Retina (tissue), 1 donor: ENCODE data around the gene NRXN3.

Source experiments
- DNase-seq: peaks from one replicate; pipeline ENCODE4 v3.0.0-alpha.2; 2016

The NRXN3 gene

DNA sequence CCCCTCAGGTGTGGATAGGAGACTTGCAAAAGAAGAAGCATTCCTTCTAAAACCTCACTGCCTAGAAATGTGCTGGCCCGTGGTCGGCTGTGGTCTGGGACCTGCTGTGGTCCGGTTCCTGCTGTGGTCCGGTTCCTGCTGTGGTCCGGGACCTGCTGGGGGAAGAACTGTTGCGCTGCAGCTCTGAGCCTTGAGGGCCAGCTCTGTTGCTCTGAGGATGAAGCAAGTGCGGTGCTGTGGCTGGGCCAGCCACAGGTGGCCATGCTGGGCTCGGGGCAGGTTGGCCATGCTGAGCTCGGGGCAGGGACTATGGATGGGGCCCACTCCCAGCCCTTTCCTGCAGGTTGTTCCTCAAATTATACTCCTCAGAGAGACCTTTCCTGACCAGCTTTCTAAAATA lies 5.2 kb downstream of the NRXN3 start:
- no peak for DNase-seq

DNA sequence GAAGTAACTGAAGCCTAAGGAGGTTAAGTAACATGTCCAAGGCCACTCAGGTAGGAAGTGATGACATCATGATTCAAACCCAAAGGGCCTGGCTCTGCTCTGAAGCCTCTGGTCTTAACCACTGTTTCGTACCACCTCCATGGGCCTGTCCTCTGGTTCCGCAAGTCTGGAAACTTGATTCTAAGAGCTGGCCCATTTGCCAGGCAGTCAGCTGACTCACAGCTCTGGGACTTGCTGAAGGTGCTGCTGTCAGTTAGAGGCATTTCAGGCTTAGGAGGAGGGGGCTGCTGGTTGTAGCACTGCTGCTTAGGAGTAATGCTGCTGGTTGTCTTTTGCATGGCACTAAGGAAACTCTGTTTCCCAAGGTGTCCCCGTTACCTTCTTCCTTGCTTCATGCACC lies 7.9 kb downstream of the NRXN3 start:
- no peak for DNase-seq

DNA sequence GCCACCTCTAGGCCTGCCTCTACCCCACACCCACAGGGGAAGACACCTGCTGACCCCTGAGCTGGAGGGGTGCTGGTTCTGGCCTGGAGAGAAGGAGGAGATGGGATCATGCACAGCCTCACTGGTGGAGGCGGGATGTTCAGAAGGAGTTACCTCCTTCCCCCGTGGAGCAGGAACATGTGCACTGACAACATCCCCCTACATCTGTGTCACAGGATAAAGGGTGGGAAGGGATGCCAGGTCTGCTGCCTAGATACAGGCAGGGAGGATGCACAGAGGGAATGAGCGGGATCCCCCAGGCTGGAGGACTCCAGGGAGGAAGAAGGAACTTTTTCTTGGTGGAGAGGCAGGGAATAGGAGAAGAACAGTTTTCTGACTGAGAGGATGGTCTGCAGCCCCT lies 8.8 kb downstream of the NRXN3 start:
- DNase-seq, result no peak

DNA sequence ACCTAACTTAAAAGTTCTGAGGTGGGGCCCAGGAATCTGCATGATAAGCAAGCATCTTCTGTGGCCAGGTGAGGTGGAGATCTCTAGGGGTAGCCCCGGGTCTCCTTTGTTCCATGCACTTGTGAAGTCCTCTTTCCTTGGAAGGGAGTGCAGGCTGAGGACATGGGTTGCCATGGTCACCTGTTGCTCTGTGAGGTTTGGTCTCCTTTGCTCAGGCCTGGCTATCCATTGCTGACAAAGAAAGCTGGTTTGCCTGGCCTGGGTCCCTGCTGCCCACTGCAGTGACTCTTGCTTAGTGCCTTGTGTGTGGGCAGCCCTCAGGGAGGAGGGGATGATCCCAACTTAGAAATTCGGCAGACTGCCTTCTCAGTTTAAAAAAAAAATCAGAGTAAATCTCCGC lies 11.1 kb downstream of the NRXN3 start:
- DNase-seq, result no peak

DNA sequence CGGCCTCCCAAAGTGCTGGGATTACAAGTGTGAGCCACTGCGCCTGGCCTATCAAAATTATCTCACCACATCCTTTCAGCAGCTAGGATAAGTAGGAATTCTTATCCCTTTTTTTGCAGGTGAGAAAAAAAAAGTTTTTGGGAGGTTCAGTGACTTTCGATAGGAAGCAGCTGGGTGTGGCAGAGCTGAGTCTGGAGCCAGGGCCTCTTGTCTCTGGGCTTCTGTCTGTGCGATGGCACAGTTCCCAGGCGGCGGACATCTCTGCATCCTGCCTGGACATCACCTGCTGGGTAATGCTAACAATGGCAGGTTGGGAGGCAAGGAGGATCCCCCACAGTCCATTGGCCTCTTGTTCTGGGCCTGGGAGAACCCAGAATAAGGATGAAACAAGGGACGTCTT lies 12.5 kb downstream of the NRXN3 start:
- no peak for DNase-seq

DNA sequence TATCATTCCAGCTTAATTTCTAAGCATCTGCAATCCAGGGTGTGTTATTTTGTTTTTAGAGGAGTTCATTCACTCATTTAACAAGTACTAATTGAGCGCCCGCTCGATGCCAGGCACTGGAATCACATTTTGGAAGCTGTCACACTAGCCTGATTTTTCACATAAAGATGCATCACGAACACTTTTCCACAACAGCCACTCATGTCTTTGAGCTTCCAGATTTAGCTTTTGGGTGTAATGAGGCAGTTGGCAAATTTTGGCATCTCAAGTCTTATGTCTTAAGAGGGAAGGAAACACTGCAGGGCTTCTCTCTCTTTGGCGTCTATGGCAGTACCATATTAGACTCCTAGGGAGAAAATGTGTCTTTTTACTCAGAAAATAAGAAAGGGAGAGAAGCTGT lies 14.0 kb downstream of the NRXN3 start:
- DNase-seq, result no peak

DNA sequence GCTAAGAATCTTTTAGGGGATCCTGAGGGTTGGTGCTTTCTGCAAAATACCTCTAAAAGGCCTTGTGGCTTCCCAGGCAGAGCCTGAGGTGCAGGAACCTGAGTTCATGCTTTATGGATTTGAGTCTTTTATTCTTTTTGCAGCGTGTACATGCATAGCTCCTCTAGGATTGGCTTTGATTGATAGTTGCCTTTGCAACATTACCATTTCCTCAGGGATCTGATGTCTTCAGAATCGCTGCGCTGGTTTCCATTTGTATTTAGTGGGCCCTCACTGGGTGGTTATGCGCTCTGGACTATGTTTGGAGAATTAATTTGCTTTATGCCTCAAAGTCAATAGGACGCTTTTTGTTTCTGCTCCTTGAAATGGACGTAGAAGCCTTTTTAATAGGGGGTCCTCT lies 16.1 kb downstream of the NRXN3 start:
- no peak for DNase-seq

DNA sequence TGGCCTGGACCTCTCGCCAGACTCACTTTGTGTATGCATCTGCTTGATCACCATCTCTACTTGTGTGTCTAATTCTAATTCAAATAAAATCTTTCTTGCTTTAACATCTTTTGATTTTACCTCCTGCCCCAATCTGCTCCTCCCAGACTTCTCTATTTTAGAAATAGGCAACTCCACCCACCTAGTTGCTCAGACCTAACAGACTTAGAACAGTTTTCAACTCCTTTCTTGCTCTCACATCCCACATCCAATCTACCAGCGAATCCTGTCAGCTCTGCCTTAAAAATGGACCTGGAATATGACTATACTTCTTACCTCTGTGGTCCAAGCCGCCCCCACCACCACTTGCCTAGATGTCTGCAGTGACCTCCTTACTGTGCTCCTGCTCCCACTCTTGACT lies 18.7 kb downstream of the NRXN3 start:
- no peak for DNase-seq

DNA sequence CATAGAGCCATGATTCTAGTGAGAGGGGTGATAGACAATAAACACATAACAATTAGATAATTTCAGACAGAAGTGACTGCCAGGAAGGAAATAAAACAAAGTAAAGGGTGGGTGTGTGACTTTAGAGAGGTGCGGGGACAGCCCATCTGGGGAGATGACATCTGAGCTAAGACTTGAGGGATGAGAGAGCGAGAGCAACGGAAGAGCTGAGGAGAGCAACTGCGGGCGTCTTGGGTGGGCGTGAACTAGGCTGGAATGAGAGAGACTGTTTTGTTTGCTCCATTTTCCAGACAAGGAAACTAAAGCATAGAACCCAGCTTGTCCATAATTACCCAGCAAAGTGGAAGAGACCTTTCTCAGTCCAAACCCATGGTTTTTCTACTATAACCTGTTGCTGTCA lies 25.3 kb downstream of the NRXN3 start:
- no peak for DNase-seq

DNA sequence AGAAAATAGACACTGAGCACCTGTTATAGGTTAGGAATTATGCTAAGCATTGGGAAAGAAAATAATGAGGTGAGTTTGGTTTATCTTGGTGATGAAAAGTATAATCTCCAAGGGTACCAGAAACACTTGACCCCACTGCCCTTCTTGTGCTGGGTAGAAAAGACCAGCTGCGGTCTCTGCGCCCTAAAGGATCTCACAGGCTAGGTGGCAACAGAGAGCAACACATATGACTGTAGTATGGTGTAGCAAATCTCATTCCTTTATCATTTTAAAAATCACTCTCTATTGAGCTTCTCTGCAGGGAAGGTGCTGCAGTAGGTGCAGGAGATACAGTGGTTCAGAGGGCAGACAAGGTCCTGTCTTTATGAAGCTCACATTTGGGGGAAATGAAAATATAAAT lies 26.1 kb downstream of the NRXN3 start:
- DNase-seq, result no peak

DNA sequence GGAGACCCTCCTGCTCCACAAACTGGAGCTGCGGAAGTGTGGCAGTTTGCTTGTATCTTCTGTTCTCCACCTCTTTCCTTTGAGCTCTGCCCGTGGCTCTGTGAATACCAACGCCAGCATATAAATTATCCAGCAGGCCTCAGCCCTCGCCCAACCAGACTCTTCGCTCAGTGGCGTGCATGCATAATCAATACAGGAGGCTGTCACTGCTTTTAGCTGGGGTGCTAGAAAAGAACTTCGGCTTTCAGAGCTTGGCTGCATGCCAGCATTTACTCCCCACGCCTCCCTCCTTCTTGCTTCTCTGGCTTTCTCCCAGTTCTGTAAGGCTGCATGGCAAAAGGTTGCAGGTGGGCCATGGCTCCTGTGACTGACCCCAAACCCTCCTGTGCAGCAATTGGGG lies 26.9 kb downstream of the NRXN3 start:
- no peak for DNase-seq

DNA sequence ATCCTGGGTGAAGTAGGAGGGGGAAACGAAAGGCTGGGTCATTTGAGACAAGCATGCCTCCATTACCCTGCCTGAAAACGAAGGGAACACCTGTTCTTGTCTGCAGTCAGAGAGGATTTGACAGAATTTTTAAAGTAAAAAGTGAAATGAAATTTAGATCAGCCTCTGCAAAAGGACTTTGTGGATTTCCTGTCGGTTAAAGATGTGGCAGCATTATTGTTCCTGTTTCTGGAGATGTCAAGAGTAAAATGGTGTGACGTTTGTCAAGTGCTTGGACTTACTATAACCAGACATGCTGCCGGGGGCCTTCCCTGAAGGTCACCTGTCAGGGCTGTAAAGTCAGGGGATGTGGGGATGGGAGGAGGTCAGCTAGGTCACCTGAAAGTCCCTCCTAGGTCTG lies 32.0 kb downstream of the NRXN3 start:
- DNase-seq, result no peak

DNA sequence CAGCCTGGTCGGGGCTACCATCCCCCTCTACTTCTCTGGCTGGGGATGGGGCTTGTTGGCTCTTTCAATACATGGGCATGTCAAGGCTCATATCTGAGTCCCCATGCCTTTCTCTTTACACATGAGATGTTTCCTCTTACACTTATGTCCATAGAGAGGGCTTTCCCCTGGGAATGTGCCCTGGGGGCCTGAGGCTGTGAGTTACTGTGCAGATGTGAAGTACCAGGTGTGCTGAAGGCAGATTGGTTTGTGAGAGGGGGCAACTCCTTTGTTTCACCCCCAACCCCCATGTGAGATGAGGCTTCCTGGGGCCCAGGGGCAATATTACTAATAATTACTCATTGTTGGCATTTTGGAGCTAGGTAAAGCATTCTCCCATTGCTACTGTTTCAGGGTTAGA lies 32.8 kb downstream of the NRXN3 start:
- DNase-seq, result no peak

DNA sequence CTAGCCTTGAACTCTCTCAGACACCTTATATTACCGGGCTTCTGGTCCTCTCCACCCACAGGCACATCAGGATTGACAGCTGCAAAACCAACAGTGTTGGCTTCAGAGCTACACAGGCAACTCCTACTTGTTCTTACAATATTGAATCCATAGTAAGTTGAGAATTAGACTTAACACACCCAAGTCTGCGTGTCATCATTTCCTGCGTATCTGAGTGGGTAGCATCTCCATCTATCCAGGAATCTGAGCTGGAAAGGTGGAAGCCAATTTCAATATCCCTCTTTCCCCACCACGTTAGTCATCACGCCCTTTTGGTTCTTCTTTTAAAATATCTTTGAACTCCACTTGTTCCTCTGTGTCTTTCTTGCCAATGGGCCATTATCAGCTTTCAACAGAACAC lies 37.2 kb downstream of the NRXN3 start:
- no peak for DNase-seq

DNA sequence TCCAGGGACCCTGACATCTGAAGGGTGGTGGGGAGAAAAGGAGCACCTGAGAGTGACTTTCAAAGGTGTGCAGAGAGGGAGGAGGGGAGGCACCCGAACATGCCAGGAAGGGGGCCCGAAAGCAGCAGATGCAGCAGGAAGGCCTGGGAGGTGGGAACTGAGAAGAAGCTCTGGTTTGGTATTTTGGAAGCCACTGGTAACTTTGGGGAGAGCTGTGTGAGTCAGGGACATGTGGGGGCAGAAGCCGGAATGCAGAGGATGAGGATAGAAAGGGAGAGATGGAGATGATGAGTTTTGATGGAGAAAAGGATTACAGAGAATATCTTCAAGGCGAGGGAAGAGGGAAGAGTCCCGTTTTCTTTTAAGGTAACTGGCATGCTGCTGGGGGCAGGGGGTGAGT lies 50.1 kb downstream of the NRXN3 start:
- DNase-seq, result no peak

DNA sequence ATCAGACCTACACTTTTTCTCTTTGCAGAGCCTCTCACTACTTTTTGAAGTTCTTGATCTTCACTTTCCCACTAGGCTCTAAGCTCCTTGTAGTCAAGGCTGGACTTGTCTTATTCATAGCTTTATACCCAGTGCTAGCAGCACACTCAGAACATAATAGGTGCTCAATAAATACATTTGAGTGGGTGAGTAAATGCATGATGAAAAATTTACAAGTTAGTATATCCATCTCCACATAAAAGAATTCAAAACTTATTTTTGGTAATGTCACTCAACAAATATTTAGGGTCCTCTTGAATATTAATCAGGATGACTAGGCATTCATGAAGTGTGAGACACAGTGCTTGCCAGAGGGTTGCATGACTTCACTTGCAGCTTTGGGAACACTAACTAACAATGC lies 52.6 kb downstream of the NRXN3 start:
- no peak for DNase-seq

DNA sequence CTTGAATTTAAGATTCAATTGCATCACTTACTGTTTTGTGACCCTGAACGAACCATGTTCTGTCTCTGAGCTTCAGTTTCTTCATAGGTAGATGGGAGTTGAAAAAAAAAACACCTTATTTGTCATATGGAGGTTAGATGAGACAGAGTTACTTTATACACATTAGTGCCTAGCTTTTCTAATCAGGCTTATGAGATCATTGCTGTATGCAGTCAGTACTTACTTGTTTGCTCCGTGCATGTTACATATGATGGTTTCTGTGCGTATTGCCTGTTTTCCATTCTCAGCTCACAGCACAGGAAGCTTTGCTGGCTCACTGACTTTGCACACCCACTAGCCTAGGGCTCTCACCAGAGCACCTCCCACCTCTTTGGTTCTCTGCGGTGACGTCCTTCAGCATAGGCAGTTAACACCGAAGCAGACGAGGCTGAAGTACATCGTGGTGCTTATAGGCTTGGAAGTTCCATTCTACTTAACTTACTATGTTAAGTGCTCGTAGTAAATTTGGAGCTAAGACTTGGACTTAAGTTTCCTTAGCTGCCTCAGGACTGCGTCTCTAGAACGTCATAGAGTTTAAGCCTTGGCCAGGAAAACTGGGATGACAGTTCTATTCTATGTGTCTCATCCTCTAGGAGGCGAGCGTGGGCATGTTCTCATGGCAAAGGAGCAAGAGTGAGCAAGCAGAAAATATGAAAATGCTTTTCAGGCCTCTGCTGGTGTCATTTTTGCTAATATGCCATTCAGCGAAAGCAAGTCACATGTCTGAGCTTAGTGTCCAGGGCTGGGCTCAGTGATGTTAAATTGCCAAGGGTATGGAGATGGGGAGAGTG lies 57.3 kb downstream of the NRXN3 start:
- no peak for DNase-seq

DNA sequence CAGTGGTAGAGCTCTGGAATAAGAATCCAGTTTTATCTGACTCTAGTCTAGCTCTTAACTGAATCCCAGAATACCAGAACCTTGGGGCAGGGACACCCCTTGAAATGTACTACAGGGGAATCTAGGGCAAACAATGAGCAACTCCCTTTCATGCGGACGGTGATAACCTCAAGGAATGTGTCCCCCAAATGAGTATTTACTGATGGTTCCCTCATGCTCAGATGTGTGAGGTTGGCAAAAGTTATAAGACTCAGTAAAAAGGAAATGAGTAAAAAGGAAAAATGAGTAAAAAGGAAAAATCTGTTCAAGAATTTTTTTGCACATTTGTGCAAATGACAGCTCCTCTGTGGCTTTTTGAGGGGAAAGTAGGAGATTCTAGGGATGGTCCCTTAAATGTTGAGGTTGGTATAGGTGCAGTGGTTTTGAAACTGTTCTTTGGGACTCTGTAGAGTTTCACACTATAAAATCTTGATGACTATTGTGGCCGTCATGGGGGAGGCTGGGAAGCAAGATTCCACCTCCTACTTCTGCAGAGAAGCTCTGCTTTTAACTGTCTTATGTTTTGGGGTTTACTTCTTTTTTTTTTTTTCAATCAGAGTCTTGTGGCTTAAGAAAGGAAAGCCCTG lies 58.6 kb downstream of the NRXN3 start:
- DNase-seq, result no peak

DNA sequence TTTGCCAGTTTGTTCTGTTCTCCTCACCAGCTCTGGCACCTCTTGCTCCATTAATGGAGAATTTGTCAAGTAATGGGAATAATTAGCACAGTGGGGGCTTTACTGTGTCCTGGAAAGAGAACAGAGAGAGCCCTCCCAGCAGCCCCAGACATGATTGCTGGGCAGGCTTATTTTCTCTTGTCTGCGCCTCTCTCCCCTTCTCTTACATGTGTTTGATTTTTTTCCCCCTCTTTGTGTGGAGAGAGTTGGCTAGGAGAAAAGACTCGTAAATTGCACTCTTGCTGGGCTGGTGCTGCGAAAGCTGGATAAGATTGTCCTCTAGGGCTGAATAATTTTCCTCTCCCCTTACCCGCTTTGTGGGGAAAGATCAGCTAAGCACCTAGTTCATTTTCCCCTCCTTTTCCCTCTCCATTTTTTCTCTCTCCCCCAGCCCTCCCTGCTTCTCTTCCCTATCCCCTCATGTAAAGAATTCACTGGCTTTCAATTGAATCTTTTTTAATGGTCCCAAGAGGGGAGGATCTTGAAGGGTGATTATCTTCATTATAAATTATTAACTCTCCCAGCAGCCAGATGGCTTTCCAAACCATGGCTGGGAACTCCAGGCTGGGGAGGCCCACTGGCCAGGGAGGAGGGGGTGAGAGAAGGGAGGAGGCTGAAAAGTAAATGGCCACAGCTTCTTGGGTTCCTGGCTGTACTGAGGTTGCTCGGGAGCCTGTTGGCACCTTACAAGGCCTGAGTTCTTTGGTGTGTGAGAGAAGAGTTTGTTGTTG lies 62.2 kb downstream of the NRXN3 start:
- peak; percentile 51 for DNase-seq

DNA sequence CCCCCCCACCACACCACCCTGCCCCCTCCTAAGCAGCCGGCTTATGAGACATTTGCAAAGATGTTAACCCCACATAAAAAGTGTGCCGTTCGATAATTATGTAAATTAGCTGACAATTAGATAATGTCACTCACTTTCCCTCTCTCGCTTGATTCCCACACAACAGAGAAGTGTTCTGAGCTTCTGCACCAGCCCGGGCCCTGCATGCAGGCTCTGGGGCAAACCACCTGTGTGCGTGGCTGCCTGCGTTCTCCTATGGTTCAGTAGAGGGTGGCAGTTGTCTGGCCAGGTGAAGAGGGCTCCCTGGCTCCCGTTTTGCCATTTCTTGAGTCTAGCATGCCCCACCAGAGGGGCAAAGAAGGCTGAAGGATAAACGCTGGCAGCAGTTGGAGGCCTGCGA lies 68.0 kb downstream of the NRXN3 start:
- DNase-seq, result no peak

DNA sequence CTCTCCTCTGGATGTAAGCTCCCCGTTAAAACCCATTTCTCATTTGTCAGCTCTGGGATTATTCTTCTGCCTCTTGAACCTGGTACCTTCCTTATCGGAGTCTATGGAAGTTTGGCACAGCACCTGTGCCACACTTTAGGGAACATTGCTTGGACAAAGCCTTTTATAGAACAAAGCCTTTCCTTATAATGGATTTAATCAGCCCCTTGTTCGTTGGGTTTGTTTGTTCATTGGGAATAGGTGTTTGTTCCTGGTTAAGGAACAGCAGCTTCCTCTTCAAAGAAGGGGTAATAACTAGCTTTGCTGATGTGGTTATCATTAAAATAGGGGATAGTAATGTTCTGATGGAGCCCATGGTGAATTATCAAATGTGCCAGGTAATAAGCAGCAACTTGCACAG lies 70.4 kb downstream of the NRXN3 start:
- no peak for DNase-seq

DNA sequence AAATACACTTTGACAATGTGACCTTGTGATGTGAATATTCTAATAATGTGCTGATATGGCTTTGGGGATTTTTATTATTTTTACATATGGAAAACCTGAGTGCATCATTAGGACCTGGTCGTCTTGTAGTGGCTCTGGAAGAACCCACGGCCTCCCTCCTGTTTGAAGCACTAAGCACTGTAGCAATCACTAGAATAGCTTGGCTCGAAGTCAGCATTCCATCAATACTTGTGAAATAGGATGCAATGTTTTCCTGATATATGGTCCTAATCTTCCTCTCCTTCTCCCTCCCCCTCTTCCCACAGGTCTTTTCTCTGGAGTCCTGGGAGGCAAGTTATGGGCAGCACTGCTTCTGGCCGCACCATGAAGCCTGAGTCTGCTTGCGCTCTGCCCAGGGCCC lies 71.9 kb downstream of the NRXN3 start:
- no peak for DNase-seq

DNA sequence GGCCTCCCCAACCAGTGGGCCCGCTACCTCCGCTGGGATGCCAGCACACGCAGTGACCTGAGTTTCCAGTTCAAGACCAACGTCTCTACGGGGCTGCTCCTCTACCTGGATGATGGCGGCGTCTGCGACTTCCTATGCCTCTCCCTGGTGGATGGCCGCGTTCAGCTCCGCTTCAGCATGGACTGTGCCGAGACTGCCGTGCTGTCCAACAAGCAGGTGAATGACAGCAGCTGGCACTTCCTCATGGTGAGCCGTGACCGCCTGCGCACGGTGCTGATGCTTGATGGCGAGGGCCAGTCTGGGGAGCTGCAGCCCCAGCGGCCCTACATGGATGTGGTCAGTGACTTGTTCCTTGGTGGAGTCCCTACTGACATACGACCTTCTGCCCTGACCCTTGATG lies 73.0 kb downstream of the NRXN3 start:
- no peak for DNase-seq

DNA sequence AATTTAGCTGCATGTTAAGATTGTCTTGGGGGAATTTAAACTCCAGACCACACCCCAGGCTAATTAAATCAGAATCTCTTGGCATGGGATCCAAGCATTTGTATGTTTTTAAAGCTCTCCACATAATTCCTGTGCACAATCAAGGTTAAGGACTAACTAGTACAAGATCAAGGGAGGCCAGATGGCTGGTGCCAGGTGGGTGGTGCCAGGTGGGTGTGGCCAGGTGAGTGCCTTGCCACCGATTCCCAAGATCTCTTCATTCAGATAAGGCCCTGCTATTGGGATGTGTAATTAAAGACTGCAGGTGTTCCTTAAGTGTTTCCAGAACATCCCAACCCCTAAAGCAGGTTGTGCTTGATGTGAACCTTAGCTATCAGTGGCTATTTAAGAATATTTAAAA lies 75.1 kb downstream of the NRXN3 start:
- DNase-seq, result no peak
